OCI-LY3 (cell line): ENCODE data around the gene MLH1.

Experiments
- CTCF ChIP-seq: fragments of 200-600, 300-600 bp; sonication (generic); IDR thresholded peaks from 2 replicates; pipeline ENCODE4 v1.5.1; 2014; ENCODE audit warnings: antibody characterized with exemption, low read length, low read depth
- EZH2phosphoT487 ChIP-seq: fragments of 200-600 bp; shearing (Covaris generic); IDR thresholded peaks from 2 replicates; pipeline ENCODE4 v1.6.1; 2018; ENCODE audit warnings: antibody characterized with exemption, mixed run types, low read depth

- no peak for TF ChIP-seq CTCF
- no peak for TF ChIP-seq EZH2phosphoT487
Observed at GRCh38 chr3:37052860-37053259, 59.5 kb downstream of the MLH1 start.
